Body of pancreas (tissue), 4 donors: ENCODE results near the gene CLDN24.

ENCODE experiments used
- CTCF ChIP-seq, 7 experiments: fragments of 450-650 bp in 4 of 7; fragments of 200-600 bp in 3 of 7; sonication (generic) in 3 of 7; IDR thresholded peaks; one replicate each; pipeline ENCODE4 v1.5.1; 2016 to 2019; ENCODE audit warnings: antibody characterized with exemption in 7 of 7
- POLR2A ChIP-seq, 3 donors: fragments of 450-650 bp; IDR thresholded peaks; one replicate each; pipeline ENCODE4 v1.6.1; 2016; ENCODE audit warnings: antibody characterized with exemption in 3 of 3, mild to moderate bottlenecking in 2 of 3

- no peak for TF ChIP-seq CTCF (IDR thresholded peaks at IDR 0.05)
- TF ChIP-seq POLR2A (IDR thresholded peaks at IDR 0.05): no peak
These were observed 40.8 kb upstream of the CLDN24 start for GRCh38 chr4:183362916-183363542.
